Neural cell (in vitro differentiated cells): ENCODE data around the gene TUBB3. TPM values are rescaled to one million over a fixed set of nuclear protein-coding genes. Genes with fewer than 3 reads are reported as not detected.

Experiments
- H2AFZ ChIP-seq: fragments of 200-600, 300-800 bp; sonication (generic), shearing (Covaris generic); 2 replicates; pipeline ENCODE4 v1.6.0; 2014; ENCODE audit warnings: low read depth, mild to moderate bottlenecking, antibody characterized with exemption, low read length, moderate library complexity
- H3F3A ChIP-seq: fragments of 200-600 bp; shearing (Covaris generic); 2 replicates; pipeline ENCODE4 v1.6.1; 2016; ENCODE audit warnings: mild to moderate bottlenecking, moderate library complexity, mixed read lengths, antibody characterized with exemption, low read length; ENCODE audit not compliant: insufficient read depth, poor library complexity, severe bottlenecking
- H3K27ac ChIP-seq: fragments of 200-600, 300-800 bp; sonication (generic), shearing (Covaris generic); 2 replicates; pipeline ENCODE4 v1.5.1; 2014; ENCODE audit warnings: mild to moderate bottlenecking, low read length, moderate library complexity
- H3K27me3 ChIP-seq: fragments of 300-800, 200-600 bp; sonication (generic), shearing (Covaris generic); 2 replicates; pipeline ENCODE4 v1.6.0; 2014; ENCODE audit warnings: mild to moderate bottlenecking, low read depth, low read length, moderate library complexity; ENCODE audit not compliant: insufficient read depth
- H3K36me3 ChIP-seq: fragments of 300-800, 200-600 bp; sonication (generic), shearing (Covaris generic); 2 replicates; pipeline ENCODE4 v1.5.1; 2014; ENCODE audit warnings: mild to moderate bottlenecking, antibody characterized with exemption, low read length, moderate library complexity; ENCODE audit not compliant: insufficient read depth
- H3K4me2 ChIP-seq: fragments of 300-800, 200-600 bp; sonication (generic), shearing (Covaris generic); 2 replicates; pipeline ENCODE4 v1.6.0; 2014; ENCODE audit warnings: mild to moderate bottlenecking, low read length
- H3K4me3 ChIP-seq: fragments of 300-800, 200-600 bp; sonication (generic), shearing (Covaris generic); 2 replicates; pipeline ENCODE4 v1.5.1; 2014; ENCODE audit warnings: mild to moderate bottlenecking, low read length, moderate library complexity
- H3K79me2 ChIP-seq: fragments of 200-600 bp; shearing (Covaris generic); replicated peaks from 2 replicates; pipeline ENCODE4 v1.6.0; 2014; ENCODE audit warnings: mild to moderate bottlenecking, low read length, moderate library complexity; ENCODE audit not compliant: insufficient read depth
- H3K9ac ChIP-seq: fragments of 300-800, 200-600 bp; sonication (generic), shearing (Covaris generic); 2 replicates; pipeline ENCODE4 v1.6.1; 2016; ENCODE audit warnings: mild to moderate bottlenecking, low read length, mixed read lengths
- H3K9me2 ChIP-seq: fragments of 200-600 bp; shearing (Covaris generic); 2 replicates; pipeline ENCODE4 v1.6.1; 2016; ENCODE audit warnings: mild to moderate bottlenecking, low read length, mixed read lengths; ENCODE audit not compliant: insufficient read depth
- H3K9me3 ChIP-seq: fragments of 200-600, 300-800 bp; sonication (generic), shearing (Covaris generic); 2 replicates; pipeline ENCODE4 v1.6.1; 2016; ENCODE audit warnings: mild to moderate bottlenecking, mixed run types, low read length, moderate library complexity, mixed read lengths
- H4K20me1 ChIP-seq: fragments of 200-600 bp; shearing (Covaris generic); 2 replicates; pipeline ENCODE4 v1.6.1; 2016; ENCODE audit warnings: mild to moderate bottlenecking, mixed run types; ENCODE audit not compliant: insufficient read depth
- EP300 ChIP-seq: fragments of 450-650 bp; conservative IDR thresholded peaks from 2 replicates; pipeline ENCODE4 v1.6.1; 2014; ENCODE audit warnings: antibody characterized with exemption, mild to moderate bottlenecking, moderate library complexity; ENCODE audit not compliant: poor library complexity, severe bottlenecking
- EZH2 ChIP-seq: fragments of 200-600, 300-800 bp; shearing (Covaris generic), sonication (generic); IDR thresholded peaks from 2 replicates; pipeline ENCODE4 v1.6.1; 2014; ENCODE audit warnings: antibody characterized with exemption, low read length, borderline replicate concordance, mild to moderate bottlenecking; ENCODE audit not compliant: insufficient read depth, poor library complexity, severe bottlenecking
- MXI1 ChIP-seq: fragments of 450-650 bp; conservative IDR thresholded peaks from 2 replicates; pipeline ENCODE4 v1.6.1; 2014; ENCODE audit warnings: antibody characterized with exemption, mild to moderate bottlenecking; ENCODE audit not compliant: poor library complexity, severe bottlenecking
- POLR2AphosphoS5 ChIP-seq: IDR thresholded peaks from 2 replicates; pipeline ENCODE4 v1.6.1; 2012
- RAD21 ChIP-seq: fragments of 450-650 bp; conservative IDR thresholded peaks from 2 replicates; pipeline ENCODE4 v1.6.1; 2014; ENCODE audit warnings: antibody characterized with exemption, mild to moderate bottlenecking, moderate library complexity
- SMC3 ChIP-seq: fragments of 450-650 bp; conservative IDR thresholded peaks from 2 replicates; pipeline ENCODE4 v1.6.1; 2014; ENCODE audit warnings: antibody characterized with exemption, mild to moderate bottlenecking, moderate library complexity; ENCODE audit not compliant: poor library complexity
- TAF1 ChIP-seq: IDR thresholded peaks from 2 replicates; pipeline ENCODE4 v1.6.1; 2012; ENCODE audit warnings: low read depth
- polyA plus RNA-seq: library from polyadenylated mRNA; depleted of rRNA; stranded (reverse); fragments of >200 nt; gene quantifications from 2 replicates; pipeline ENCODE4 v1.2.3, GENCODE V29; 2014
- TF ChIP-seq, protein P1 (sequence below): fragments of 450-650 bp; IDR thresholded peaks from 2 replicates; pipeline ENCODE4 v1.5.1; 2014; ENCODE audit warnings: antibody characterized with exemption, mild to moderate bottlenecking, moderate library complexity; ENCODE audit not compliant: poor library complexity, severe bottlenecking
- TF ChIP-seq, protein P2 (sequence below): IDR thresholded peaks from 2 replicates; pipeline ENCODE4 v1.6.1; 2012; ENCODE audit warnings: borderline replicate concordance

The TUBB3 gene
- polyA plus RNA-seq, 1 donor from 2014 or later: 2,442 TPM

GRCh38 chr16:89883346-89884040, 39.6 kb upstream of the TUBB3 start:
- Histone ChIP-seq H3K27ac (no peak overlapping the region), H3K27me3 (no peaks in the 10 kb centered on the region), H3F3A (no peaks in the 10 kb centered on the region), H3K9ac (no peak overlapping the region), H3K4me3 (no peak overlapping the region), H4K20me1 (no peaks in the 10 kb centered on the region), H3K36me3 (no peaks in the 10 kb centered on the region), H3K79me2 (peaks cover 6% of the 10 kb centered on the region), H3K4me2 (no peak overlapping the region), H2AFZ (no peak overlapping the region), H3K9me3 (no peaks in the 10 kb centered on the region), H3K9me2 (no peaks in the 10 kb centered on the region)
- no peak for TF ChIP-seq SMC3
- TF ChIP-seq EP300: no peak
- no peak for TF ChIP-seq MXI1
- TF ChIP-seq, protein P1, sequence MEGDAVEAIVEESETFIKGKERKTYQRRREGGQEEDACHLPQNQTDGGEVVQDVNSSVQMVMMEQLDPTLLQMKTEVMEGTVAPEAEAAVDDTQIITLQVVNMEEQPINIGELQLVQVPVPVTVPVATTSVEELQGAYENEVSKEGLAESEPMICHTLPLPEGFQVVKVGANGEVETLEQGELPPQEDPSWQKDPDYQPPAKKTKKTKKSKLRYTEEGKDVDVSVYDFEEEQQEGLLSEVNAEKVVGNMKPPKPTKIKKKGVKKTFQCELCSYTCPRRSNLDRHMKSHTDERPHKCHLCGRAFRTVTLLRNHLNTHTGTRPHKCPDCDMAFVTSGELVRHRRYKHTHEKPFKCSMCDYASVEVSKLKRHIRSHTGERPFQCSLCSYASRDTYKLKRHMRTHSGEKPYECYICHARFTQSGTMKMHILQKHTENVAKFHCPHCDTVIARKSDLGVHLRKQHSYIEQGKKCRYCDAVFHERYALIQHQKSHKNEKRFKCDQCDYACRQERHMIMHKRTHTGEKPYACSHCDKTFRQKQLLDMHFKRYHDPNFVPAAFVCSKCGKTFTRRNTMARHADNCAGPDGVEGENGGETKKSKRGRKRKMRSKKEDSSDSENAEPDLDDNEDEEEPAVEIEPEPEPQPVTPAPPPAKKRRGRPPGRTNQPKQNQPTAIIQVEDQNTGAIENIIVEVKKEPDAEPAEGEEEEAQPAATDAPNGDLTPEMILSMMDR: no peak
- TF ChIP-seq POLR2AphosphoS5: no peak
- no peak for TF ChIP-seq RAD21
- TF ChIP-seq TAF1: no peak
- TF ChIP-seq EZH2: no peak
- TF ChIP-seq, protein P2, sequence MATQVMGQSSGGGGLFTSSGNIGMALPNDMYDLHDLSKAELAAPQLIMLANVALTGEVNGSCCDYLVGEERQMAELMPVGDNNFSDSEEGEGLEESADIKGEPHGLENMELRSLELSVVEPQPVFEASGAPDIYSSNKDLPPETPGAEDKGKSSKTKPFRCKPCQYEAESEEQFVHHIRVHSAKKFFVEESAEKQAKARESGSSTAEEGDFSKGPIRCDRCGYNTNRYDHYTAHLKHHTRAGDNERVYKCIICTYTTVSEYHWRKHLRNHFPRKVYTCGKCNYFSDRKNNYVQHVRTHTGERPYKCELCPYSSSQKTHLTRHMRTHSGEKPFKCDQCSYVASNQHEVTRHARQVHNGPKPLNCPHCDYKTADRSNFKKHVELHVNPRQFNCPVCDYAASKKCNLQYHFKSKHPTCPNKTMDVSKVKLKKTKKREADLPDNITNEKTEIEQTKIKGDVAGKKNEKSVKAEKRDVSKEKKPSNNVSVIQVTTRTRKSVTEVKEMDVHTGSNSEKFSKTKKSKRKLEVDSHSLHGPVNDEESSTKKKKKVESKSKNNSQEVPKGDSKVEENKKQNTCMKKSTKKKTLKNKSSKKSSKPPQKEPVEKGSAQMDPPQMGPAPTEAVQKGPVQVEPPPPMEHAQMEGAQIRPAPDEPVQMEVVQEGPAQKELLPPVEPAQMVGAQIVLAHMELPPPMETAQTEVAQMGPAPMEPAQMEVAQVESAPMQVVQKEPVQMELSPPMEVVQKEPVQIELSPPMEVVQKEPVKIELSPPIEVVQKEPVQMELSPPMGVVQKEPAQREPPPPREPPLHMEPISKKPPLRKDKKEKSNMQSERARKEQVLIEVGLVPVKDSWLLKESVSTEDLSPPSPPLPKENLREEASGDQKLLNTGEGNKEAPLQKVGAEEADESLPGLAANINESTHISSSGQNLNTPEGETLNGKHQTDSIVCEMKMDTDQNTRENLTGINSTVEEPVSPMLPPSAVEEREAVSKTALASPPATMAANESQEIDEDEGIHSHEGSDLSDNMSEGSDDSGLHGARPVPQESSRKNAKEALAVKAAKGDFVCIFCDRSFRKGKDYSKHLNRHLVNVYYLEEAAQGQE: no peak

DNA sequence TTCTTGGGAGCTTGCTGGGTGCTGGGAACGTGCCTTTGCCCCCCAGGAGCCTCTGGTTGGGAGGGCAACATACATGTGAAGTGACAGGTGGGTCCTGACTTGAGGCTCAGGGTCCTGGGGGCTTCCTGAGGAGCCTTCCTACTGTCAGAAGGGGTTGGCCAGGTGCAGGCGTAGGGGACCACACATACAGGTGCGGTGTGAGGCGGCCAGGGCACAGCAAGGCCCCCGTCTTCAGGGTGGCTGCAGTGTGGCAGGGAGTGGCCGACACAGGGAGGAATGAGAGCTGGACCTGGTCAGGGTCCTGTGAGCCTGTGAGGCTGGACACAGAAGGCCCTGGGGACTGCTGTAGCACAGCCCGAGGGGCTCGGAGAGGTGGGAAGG, 39.1 kb upstream of the TUBB3 start:
- Histone ChIP-seq H3K36me3 (no peaks in the 10 kb centered on the region), H3K27ac (no peak overlapping the region), H3K4me2 (no peak overlapping the region), H3F3A (no peaks in the 10 kb centered on the region), H4K20me1 (no peaks in the 10 kb centered on the region), H3K9me3 (no peaks in the 10 kb centered on the region), H3K9ac (no peak overlapping the region), H3K4me3 (no peak overlapping the region), H3K27me3 (no peaks in the 10 kb centered on the region), H3K9me2 (no peaks in the 10 kb centered on the region), H3K79me2 (peaks cover 3% of the 10 kb centered on the region), H2AFZ (no peak overlapping the region)
- TF ChIP-seq, protein P2: no peak
- TF ChIP-seq EP300 (no peak), SMC3 (no peak), POLR2AphosphoS5 (no peak), TAF1 (no peak)
